GM12875 (cell line): Measurements from ENCODE around the gene CPZ.

Experiments
- H3K4me3 ChIP-seq: one replicate; pipeline ENCODE4 v1.5.1; 2011; ENCODE audit warnings: low read depth, low read length, control low read depth
- CTCF ChIP-seq: IDR thresholded peaks from 2 replicates; pipeline ENCODE4 v1.5.1; 2011; ENCODE audit warnings: low read depth, mild to moderate bottlenecking, control low read depth, inconsistent platforms, low read length, moderate library complexity, borderline replicate concordance; ENCODE audit not compliant: insufficient read depth

CPZ gene

DNA sequence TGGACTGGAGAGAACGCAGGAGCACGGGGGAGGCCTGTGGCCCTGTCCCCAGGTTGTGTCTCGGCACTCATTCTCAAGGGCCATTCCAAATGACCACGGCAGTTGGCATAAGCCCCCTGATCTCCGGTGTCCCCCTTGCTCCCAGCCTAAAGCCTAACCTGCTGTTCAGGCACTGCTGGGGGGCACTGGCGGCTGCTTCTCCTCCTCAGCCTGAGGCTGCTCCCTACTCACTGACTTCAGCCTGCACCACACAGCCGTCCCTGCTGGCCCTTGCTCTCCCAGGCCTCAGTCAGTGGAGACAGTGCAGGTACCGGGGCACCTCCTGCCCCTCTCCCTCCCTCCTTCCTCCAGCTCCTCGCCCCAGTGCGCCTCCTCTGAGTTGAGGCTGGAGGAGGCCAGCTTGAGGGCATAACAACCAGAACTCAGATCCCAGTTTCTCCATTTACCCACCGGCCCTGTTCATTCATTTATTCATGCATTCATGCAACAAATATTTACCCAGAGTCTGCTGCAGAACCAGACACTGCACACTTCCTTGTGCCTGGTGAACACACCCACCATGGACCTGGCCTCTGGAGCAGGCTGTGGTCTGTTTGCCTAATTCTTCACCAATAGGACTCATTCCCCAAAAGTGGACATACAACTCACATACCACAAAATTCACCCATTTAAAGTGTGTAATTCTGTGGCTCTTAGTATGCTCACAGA, 65.0 kb downstream of the CPZ start:
- H3K4me3 ChIP-seq, result no peak overlapping the region
- TF ChIP-seq CTCF, result no peak

- TF ChIP-seq CTCF, result no peak
- H3K4me3 ChIP-seq, result no peak overlapping the region
Observed at GRCh38 chr4:8662776-8663175, 70.2 kb downstream of the CPZ start.

DNA sequence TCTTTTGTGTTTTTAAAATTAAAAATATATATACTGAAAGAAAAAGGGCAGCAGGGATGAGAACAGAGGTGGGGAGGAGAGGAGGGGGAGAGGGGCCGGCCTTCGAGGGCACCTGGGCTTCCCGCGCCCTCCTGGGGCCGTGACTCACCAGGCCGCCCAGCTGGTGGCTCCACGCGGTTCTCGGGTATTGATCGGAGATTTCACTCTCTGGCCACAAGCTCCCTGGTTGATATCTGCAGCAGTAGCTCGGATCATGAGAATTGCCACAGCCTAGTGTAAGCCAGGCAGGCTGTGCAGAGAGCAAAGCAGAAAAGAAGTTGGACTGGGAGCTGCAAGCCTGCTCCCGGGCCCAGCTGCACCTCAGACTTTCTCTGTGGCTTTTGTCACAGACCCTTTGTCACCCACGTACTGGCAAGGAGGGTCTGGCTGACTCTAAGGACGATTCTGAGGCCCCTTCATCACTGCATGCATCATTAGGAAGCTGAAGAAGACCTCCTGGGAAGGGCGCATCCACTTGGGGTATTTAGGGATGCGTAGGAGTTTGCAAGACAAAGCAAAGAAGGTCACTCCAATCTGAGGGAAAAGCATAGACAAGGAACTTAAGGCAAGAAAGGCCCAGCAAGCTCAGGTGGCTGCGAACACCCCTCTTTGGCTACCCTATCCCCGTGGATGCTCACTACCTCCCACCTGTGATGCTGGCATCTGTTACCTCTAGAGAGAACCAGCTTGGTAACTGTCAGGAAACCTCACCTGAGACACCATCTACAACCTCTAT, 71.7 kb downstream of the CPZ start:
- no peak overlapping the region for H3K4me3 ChIP-seq
- TF ChIP-seq CTCF, result no peak

DNA sequence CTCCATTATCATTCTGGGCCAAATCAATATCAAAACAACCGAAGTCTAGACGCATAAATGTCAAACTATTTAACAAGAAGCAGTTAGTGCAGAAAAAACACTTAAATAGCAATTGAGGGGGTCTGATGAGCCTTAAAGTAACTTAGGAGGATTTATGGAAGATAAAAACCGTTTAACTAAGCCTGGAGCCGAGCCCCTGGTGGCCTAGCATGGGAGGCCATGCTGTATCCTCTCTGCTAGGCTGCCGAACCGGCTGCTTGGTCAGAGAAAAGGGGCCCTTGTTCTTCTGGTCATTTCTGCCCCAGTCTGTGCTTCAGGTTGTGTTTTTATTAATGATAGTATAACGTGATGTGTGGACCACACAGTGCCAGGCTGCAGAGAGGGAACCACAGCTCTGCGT, 72.4 kb downstream of the CPZ start:
- H3K4me3 ChIP-seq, result no peak overlapping the region
- TF ChIP-seq CTCF, result no peak

DNA sequence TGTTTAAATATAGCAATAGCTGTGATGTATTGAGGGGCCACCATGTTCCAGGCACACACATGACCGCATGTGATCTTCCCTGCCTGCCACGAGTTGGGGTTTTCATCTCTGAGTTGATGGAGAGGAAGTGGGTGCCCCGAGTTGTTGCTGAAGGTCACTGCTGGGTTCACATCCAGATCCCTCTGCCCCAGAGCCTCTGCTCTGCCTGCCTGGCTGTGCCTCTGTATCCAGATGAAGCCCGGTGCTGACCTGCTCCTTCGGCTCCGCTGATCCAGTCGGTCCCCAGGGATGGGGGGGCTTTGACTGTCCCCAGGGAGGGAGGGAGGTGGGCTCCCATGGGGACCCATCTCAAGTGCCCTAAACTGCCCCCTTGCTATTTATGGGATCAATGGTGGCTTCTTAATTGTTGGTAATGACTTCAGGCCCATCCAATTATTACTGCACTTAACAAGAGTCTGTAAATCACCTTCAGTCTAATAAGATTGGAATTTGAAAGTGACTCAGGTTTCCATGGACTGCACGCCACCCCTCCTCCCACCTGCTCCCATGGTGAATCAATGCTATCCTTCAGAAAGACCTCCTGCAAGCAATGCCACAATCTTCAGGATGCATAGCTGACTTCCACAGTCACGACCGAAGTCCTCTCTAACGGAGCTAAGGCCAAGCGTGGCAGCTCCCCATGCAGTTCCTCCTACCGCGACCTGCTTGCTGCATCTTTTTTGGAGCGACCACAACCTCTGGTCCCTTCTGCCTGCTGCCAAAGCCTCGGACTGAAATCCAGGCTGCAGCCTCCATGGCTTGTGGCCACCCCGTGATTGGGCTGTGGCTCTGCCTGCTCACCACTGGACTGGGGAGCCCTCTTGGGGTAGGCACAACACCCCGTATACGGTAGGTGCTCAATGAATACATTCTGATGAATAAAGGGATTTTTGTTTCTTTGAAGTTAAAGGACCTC, 73.1 kb downstream of the CPZ start:
- TF ChIP-seq CTCF, result no peak
- H3K4me3 ChIP-seq, result no peak overlapping the region

- no peak overlapping the region for H3K4me3 ChIP-seq
- TF ChIP-seq CTCF, result no peak
Observed at GRCh38 chr4:8666581-8666980, 74.0 kb downstream of the CPZ start.
